NK-92 treated with Interleukin-12 subunit alpha and Interleukin-12 subunit beta, amount 100 ng/mL, for 24 hours (cell line): ENCODE results near the gene GLIS1.

Experiments used
- DNase-seq: peaks from one replicate; lab custom pipeline; 2025; lab: John Stamatoyannopoulos, UW

Gene GLIS1

GRCh38 chr1:53530550-53530949 lies 208.4 kb downstream of the GLIS1 start:
- no peak for DNase-seq

GRCh38 chr1:53529555-53529954 lies 209.4 kb downstream of the GLIS1 start:
- DNase-seq, result no peak

- DNase-seq, result no peak
Measured at GRCh38 chr1:53527368-53527767, 211.6 kb downstream of the GLIS1 start.

- no peak for DNase-seq
Measured at GRCh38 chr1:53526451-53527101, 212.4 kb downstream of the GLIS1 start.

- no peak for DNase-seq
Measured at GRCh38 chr1:53525595-53525994, 213.4 kb downstream of the GLIS1 start.

- DNase-seq, result no peak
Measured at GRCh38 chr1:53524428-53525375, 214.3 kb downstream of the GLIS1 start.

- DNase-seq, result no peak
Measured at GRCh38 chr1:53521924-53522552, 216.9 kb downstream of the GLIS1 start.

GRCh38 chr1:53520481-53520880 lies 218.5 kb downstream of the GLIS1 start:
- no peak for DNase-seq

GRCh38 chr1:53519421-53519820 lies 219.5 kb downstream of the GLIS1 start:
- no peak for DNase-seq

GRCh38 chr1:53518775-53519174 lies 220.2 kb downstream of the GLIS1 start:
- DNase-seq, result no peak

- no peak for DNase-seq
Measured at GRCh38 chr1:53517821-53518352, 221.1 kb downstream of the GLIS1 start.

- DNase-seq, result no peak
Measured at GRCh38 chr1:53517109-53517508, 221.9 kb downstream of the GLIS1 start.

GRCh38 chr1:53516181-53516580 lies 222.8 kb downstream of the GLIS1 start:
- DNase-seq, result no peak

- no peak for DNase-seq
Measured at GRCh38 chr1:53514436-53514835, 224.5 kb downstream of the GLIS1 start.

- no peak for DNase-seq
Measured at GRCh38 chr1:53513846-53514245, 225.1 kb downstream of the GLIS1 start.

- DNase-seq, result no peak
Measured at GRCh38 chr1:53512807-53513755, 225.9 kb downstream of the GLIS1 start.

- DNase-seq, result no peak
Measured at GRCh38 chr1:53511933-53512806, 226.8 kb downstream of the GLIS1 start.

- no peak for DNase-seq
Measured at GRCh38 chr1:53511323-53511932, 227.5 kb downstream of the GLIS1 start.

- DNase-seq, result no peak
Measured at GRCh38 chr1:53510215-53510614, 228.7 kb downstream of the GLIS1 start.

- DNase-seq, result no peak
Measured at GRCh38 chr1:53509775-53510174, 229.2 kb downstream of the GLIS1 start.
